PFSK-1 (cell line): Measurements from ENCODE around the gene EFL1.

Source experiments
- FOXP2 ChIP-seq: optimal IDR thresholded peaks from 2 replicates; pipeline ENCODE3; 2011; ENCODE audit warnings: borderline replicate concordance, control low read depth, inconsistent platforms; ENCODE audit not compliant: insufficient read depth; ENCODE audit errors: extremely low read length, extremely low read depth
- POLR2AphosphoS5 ChIP-seq: IDR thresholded peaks from 2 replicates; pipeline ENCODE4 v1.6.1; 2012; ENCODE audit warnings: low read depth, mild to moderate bottlenecking, control low read depth, low read length, moderate library complexity
- REST ChIP-seq, 2 experiments: IDR thresholded peaks; 2 replicates each; pipeline versions ENCODE4 v1.6.1 to v1.8.0; 2011 to 2012; ENCODE audit warnings: low read depth in 2 of 2, low read length in 2 of 2, control low read depth in 1 of 2, inconsistent platforms in 1 of 2, mild to moderate bottlenecking in 1 of 2, moderate library complexity in 1 of 2; ENCODE audit not compliant: insufficient read depth in 1 of 2
- SIN3A ChIP-seq: IDR thresholded peaks from 2 replicates; pipeline ENCODE4 v1.6.1; 2012; ENCODE audit warnings: mild to moderate bottlenecking, low read length, moderate library complexity, borderline replicate concordance; ENCODE audit not compliant: insufficient read depth
- TAF1 ChIP-seq: IDR thresholded peaks from 2 replicates; pipeline ENCODE4 v1.6.1; 2012; ENCODE audit warnings: low read length, control low read depth, borderline replicate concordance; ENCODE audit not compliant: insufficient read depth

GRCh38 chr15:82177291-82178010 lies 85.1 kb downstream of the EFL1 start:
- TF ChIP-seq POLR2AphosphoS5 (no peak), TAF1 (no peak), SIN3A (no peak), REST (IDR thresholded peaks at IDR 0.05; ENCODE audit: insufficient read depth in 1 of 2, low read depth in 2 of 2, low read length in 2 of 2) (no peak), FOXP2 (no peak)
